GM18526 (cell line): ENCODE data around the gene MMS22L.

Experiments used
- POLR2A ChIP-seq: IDR thresholded peaks from 3 replicates; pipeline ENCODE4 v1.6.1; 2011; ENCODE audit not compliant: insufficient read length; ENCODE audit errors: extremely low read depth

MMS22L gene

GRCh38 chr6:97092673-97093305 is 190.2 kb downstream of the MMS22L start:
- no peak for TF ChIP-seq POLR2A
